ENCODE data around the gene PIAS2. TPM values are rescaled to one million over a fixed set of nuclear protein-coding genes. Genes with fewer than 3 reads are reported as not detected.

PIAS2 gene
- total and polyA plus RNA-seq, 4 donors: 5.6 to 17.2 (median 9.2) TPM

DNA sequence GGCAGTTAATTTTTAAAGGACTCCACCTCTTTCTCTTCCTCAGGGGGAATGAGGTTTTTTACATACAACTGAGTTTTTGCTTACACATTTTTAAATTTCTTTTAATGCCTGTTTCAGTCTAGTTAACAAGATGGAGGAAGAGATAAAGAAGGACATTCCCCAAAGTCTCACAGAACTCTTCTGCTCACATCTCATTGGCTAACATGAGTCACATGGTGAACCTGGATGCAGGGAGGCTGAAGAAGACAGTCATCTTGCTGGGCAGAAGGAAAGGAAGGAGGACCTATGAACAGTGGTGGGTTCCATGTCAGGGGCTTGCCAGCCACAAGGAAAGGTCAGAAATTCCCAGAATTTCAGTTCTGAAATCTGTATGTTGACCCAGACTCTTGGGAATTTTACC lies 150.1 kb downstream of the PIAS2 start:
- TF ChIP-seq EGR1 (IDR thresholded peaks at IDR 0.05; ENCODE audit: low read depth in 2 of 2): no peak
- Histone ChIP-seq H3K9me3 (ENCODE audit: control insufficient read depth in 4 of 4, low read length in 3 of 4) (no peaks in the 10 kb centered on the region), H3K4me1 (ENCODE audit: control insufficient read depth in 4 of 4, insufficient read depth in 4 of 4, low read length in 3 of 4) (no peaks in the 10 kb centered on the region), H3K27ac (ENCODE audit: low read depth in 1 of 2, low read length in 2 of 2) (no peak overlapping the region), H3K36me3 (ENCODE audit: control insufficient read depth in 4 of 4, insufficient read depth in 3 of 4, low read depth in 1 of 4, low read length in 3 of 4) (no peaks in the 10 kb centered on the region), H3K4me3 (ENCODE audit: low read depth in 1 of 3, low read length in 3 of 3) (no peak overlapping the region), H3K27me3 (ENCODE audit: control insufficient read depth in 4 of 4, insufficient read depth in 4 of 4, low read length in 3 of 4) (no peaks in the 10 kb centered on the region), H3K9ac (ENCODE audit: low read depth in 1 of 2, low read length in 2 of 2) (no peak overlapping the region)
- no peak for DNase-seq (ENCODE audit: low spot score)

DNA sequence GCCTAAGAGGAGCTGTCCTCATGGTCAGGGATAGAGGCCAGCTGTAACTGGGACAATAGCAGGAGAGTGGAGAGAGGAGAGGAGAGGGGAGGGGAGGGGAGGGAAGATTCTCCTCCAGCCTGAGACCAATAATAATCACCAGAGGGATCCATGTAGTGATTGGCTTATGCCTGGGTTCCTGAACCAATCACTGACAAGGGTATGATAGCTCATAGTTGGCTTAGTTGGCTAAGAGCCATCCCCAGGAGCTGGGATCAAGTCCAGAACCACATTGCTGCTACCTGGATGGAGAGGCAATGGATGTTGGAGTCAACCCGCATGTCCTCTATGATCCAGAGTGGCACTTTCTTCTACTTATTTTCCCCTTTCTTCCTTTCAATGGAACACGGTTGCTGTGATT lies 152.7 kb downstream of the PIAS2 start:
- H3K27ac ChIP-seq (ENCODE audit: low read depth in 1 of 2, low read length in 2 of 2): no peak overlapping the region
- peaks cover 0 to 4% (median 2%) of the 10 kb centered on the region in 4 donors for H3K27me3 ChIP-seq (ENCODE audit: control insufficient read depth in 4 of 4, insufficient read depth in 4 of 4, low read length in 3 of 4)
- no peak overlapping the region for H3K9ac ChIP-seq (ENCODE audit: low read depth in 1 of 2, low read length in 2 of 2)
- WGBS: 93% methylated on average over 2 of the region's 2 CpGs
- no peak for DNase-seq (ENCODE audit: low spot score)
- no peaks in the 10 kb centered on the region for H3K4me1 ChIP-seq (ENCODE audit: control insufficient read depth in 4 of 4, insufficient read depth in 4 of 4, low read length in 3 of 4)
- no peak for TF ChIP-seq FOXA2 (IDR thresholded peaks at IDR 0.05)
- TF ChIP-seq EGR1 (IDR thresholded peaks at IDR 0.05; ENCODE audit: low read depth in 2 of 2): no peak
- TF ChIP-seq SP1 (IDR thresholded peaks at IDR 0.05): no peak
- TF ChIP-seq, protein P1, sequence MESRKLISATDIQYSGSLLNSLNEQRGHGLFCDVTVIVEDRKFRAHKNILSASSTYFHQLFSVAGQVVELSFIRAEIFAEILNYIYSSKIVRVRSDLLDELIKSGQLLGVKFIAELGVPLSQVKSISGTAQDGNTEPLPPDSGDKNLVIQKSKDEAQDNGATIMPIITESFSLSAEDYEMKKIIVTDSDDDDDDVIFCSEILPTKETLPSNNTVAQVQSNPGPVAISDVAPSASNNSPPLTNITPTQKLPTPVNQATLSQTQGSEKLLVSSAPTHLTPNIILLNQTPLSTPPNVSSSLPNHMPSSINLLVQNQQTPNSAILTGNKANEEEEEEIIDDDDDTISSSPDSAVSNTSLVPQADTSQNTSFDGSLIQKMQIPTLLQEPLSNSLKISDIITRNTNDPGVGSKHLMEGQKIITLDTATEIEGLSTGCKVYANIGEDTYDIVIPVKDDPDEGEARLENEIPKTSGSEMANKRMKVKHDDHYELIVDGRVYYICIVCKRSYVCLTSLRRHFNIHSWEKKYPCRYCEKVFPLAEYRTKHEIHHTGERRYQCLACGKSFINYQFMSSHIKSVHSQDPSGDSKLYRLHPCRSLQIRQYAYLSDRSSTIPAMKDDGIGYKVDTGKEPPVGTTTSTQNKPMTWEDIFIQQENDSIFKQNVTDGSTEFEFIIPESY (IDR thresholded peaks at IDR 0.05): no peak
- TF ChIP-seq, protein P2, sequence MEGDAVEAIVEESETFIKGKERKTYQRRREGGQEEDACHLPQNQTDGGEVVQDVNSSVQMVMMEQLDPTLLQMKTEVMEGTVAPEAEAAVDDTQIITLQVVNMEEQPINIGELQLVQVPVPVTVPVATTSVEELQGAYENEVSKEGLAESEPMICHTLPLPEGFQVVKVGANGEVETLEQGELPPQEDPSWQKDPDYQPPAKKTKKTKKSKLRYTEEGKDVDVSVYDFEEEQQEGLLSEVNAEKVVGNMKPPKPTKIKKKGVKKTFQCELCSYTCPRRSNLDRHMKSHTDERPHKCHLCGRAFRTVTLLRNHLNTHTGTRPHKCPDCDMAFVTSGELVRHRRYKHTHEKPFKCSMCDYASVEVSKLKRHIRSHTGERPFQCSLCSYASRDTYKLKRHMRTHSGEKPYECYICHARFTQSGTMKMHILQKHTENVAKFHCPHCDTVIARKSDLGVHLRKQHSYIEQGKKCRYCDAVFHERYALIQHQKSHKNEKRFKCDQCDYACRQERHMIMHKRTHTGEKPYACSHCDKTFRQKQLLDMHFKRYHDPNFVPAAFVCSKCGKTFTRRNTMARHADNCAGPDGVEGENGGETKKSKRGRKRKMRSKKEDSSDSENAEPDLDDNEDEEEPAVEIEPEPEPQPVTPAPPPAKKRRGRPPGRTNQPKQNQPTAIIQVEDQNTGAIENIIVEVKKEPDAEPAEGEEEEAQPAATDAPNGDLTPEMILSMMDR (IDR thresholded peaks at IDR 0.05; ENCODE audit: low read depth, low read length, missing input control): no peak
- TF ChIP-seq, protein P3, sequence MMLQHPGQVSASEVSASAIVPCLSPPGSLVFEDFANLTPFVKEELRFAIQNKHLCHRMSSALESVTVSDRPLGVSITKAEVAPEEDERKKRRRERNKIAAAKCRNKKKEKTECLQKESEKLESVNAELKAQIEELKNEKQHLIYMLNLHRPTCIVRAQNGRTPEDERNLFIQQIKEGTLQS (IDR thresholded peaks at IDR 0.05): no peak
- TF ChIP-seq RAD21 (IDR thresholded peaks at IDR 0.05): no peak
- TF ChIP-seq HNF4G (IDR thresholded peaks at IDR 0.05): no peak
- TF ChIP-seq, protein P4, sequence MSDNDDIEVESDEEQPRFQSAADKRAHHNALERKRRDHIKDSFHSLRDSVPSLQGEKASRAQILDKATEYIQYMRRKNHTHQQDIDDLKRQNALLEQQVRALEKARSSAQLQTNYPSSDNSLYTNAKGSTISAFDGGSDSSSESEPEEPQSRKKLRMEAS (IDR thresholded peaks at IDR 0.05): no peak
- no peak for TF ChIP-seq FOXA1 (IDR thresholded peaks at IDR 0.05)
- TF ChIP-seq, protein P5, sequence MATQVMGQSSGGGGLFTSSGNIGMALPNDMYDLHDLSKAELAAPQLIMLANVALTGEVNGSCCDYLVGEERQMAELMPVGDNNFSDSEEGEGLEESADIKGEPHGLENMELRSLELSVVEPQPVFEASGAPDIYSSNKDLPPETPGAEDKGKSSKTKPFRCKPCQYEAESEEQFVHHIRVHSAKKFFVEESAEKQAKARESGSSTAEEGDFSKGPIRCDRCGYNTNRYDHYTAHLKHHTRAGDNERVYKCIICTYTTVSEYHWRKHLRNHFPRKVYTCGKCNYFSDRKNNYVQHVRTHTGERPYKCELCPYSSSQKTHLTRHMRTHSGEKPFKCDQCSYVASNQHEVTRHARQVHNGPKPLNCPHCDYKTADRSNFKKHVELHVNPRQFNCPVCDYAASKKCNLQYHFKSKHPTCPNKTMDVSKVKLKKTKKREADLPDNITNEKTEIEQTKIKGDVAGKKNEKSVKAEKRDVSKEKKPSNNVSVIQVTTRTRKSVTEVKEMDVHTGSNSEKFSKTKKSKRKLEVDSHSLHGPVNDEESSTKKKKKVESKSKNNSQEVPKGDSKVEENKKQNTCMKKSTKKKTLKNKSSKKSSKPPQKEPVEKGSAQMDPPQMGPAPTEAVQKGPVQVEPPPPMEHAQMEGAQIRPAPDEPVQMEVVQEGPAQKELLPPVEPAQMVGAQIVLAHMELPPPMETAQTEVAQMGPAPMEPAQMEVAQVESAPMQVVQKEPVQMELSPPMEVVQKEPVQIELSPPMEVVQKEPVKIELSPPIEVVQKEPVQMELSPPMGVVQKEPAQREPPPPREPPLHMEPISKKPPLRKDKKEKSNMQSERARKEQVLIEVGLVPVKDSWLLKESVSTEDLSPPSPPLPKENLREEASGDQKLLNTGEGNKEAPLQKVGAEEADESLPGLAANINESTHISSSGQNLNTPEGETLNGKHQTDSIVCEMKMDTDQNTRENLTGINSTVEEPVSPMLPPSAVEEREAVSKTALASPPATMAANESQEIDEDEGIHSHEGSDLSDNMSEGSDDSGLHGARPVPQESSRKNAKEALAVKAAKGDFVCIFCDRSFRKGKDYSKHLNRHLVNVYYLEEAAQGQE (IDR thresholded peaks at IDR 0.05): no peak
- no peak for TF ChIP-seq TAF1 (conservative IDR thresholded peaks at IDR 0.05)
- no peak for TF ChIP-seq JUND (IDR thresholded peaks at IDR 0.05)
- no peaks in the 10 kb centered on the region for H3K36me3 ChIP-seq (ENCODE audit: control insufficient read depth in 4 of 4, insufficient read depth in 3 of 4, low read depth in 1 of 4, low read length in 3 of 4)
- no peaks in the 10 kb centered on the region for H3K9me3 ChIP-seq (ENCODE audit: control insufficient read depth in 4 of 4, low read length in 3 of 4)
- no peak overlapping the region for H3K4me3 ChIP-seq (ENCODE audit: low read depth in 1 of 3, low read length in 3 of 3)

Measured in liver (tissue), 9 donors.